Measurements from ENCODE around the gene POC1A. TPM values are rescaled to one million over a fixed set of nuclear protein-coding genes. Genes with fewer than 3 reads are reported as not detected.

POC1A gene
- total and polyA plus RNA-seq, 10 of the 15 experiments (the other 5 are each of a cell fraction or from before 2014, with no cell fraction given) = 8.5 to 49.8 (median 23.5) TPM

DNA sequence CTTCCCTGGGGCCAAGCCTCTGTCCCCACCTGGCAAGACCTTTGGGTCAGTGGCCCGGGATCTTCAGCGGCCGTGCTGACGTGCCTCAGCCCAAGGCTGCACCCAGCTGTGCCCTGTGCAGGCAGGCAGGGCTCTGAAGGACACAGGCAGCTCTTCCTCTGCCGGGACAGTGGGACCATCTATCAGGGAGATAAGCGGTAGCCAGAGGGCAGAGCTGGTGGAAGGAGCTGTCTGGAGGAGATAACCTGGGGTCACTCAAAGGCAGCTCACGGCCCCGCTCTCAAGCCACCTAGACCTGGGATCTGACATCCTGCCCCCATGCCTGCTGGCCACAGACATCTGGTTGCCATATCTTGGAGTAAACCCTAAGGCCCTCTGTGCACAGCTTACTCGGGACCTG is 125.2 kb downstream of the POC1A start:
- RAD21 ChIA-PET (ENCODE audit: unreplicated experiment) = interaction anchor here (1.0 to 1.5 kb wide), 3 partner anchors 25 to 28 kb away, joined by 3 to 8 read pairs (median 4); no protein-coding TSS in a partner anchor
- intact Hi-C loops (cut with micrococcal nuclease; ENCODE audit: unreplicated experiment) (no loop called here), in situ Hi-C loops (cut with MboI) (no loop called here)
- no peaks in the 10 kb centered on the region; the same call in 2 of the 3 replicates for H3K9me3 ChIP-seq (replicated peaks; ENCODE audit: control insufficient read depth, insufficient read depth, low read length)
- ATAC-seq (no peak), DNase-seq (ENCODE audit: low read depth, low spot score) (no peak), FAIRE-seq (no peak)
- no peaks in the 10 kb centered on the region for H4K20me1 ChIP-seq (ENCODE audit: control insufficient read depth, insufficient read depth)
- no peak overlapping the region for H2AFZ ChIP-seq (ENCODE audit: control insufficient read depth, low read depth, low read length)
- H3K9ac ChIP-seq (ENCODE audit: control insufficient read depth, insufficient read depth, low read length) = no peak overlapping the region
- SMC1A ChIA-PET (ENCODE audit: uncharacterized antibody, unreplicated experiment) = interaction anchor here (0.8 to 1.5 kb wide), 2 partner anchors 24 to 25 kb away, joined by 4 to 6 read pairs; no protein-coding TSS in a partner anchor
- no TSS peak for BruUV-seq (replicated peaks)
- no peaks in the 10 kb centered on the region for H3K27me3 ChIP-seq (replicated peaks in 1 of 2; ENCODE audit: control insufficient read depth in 2 of 2, insufficient read depth in 2 of 2, low read length in 1 of 2)
- no peaks in the 10 kb centered on the region for H3K36me3 ChIP-seq (ENCODE audit: control insufficient read depth in 2 of 2, insufficient read depth in 2 of 2, low read length in 1 of 2)
- H3K4me1 ChIP-seq (ENCODE audit: control insufficient read depth, insufficient read depth, low read length) = peaks cover 9% of the 10 kb centered on the region
- POLR2A ChIA-PET = interaction anchor here (1.1 kb wide), 1 partner anchor 24 kb away, joined by 3 read pairs; no protein-coding TSS in a partner anchor
- CTCF ChIA-PET = interaction anchor here (0.8 to 1.3 kb wide), 3 partner anchors 23 to 25 kb away, joined by 3 read pairs; no protein-coding TSS in a partner anchor
- 64% methylated on average over 9 of the region's 9 CpGs for WGBS (ENCODE audit: insufficient coverage, insufficient replicate concordance, low lambda C conversion rate, missing lambda C conversion rate)
- H3K4me3 ChIP-seq = no peak overlapping the region
- H3K4me2 ChIP-seq (ENCODE audit: control insufficient read depth, insufficient read depth) = no peak overlapping the region
- H3K27ac ChIP-seq (ENCODE audit: control insufficient read depth, insufficient read depth) = no peak overlapping the region
- no peaks in the 10 kb centered on the region for H3K79me2 ChIP-seq (ENCODE audit: control insufficient read depth, insufficient read depth, low read length)
- TF ChIP-seq CEBPB (IDR thresholded peaks at IDR 0.05; ENCODE audit: borderline replicate concordance in 1 of 2, low read depth in 2 of 2, low read length in 2 of 2) = no peak
- TF ChIP-seq, protein P1, sequence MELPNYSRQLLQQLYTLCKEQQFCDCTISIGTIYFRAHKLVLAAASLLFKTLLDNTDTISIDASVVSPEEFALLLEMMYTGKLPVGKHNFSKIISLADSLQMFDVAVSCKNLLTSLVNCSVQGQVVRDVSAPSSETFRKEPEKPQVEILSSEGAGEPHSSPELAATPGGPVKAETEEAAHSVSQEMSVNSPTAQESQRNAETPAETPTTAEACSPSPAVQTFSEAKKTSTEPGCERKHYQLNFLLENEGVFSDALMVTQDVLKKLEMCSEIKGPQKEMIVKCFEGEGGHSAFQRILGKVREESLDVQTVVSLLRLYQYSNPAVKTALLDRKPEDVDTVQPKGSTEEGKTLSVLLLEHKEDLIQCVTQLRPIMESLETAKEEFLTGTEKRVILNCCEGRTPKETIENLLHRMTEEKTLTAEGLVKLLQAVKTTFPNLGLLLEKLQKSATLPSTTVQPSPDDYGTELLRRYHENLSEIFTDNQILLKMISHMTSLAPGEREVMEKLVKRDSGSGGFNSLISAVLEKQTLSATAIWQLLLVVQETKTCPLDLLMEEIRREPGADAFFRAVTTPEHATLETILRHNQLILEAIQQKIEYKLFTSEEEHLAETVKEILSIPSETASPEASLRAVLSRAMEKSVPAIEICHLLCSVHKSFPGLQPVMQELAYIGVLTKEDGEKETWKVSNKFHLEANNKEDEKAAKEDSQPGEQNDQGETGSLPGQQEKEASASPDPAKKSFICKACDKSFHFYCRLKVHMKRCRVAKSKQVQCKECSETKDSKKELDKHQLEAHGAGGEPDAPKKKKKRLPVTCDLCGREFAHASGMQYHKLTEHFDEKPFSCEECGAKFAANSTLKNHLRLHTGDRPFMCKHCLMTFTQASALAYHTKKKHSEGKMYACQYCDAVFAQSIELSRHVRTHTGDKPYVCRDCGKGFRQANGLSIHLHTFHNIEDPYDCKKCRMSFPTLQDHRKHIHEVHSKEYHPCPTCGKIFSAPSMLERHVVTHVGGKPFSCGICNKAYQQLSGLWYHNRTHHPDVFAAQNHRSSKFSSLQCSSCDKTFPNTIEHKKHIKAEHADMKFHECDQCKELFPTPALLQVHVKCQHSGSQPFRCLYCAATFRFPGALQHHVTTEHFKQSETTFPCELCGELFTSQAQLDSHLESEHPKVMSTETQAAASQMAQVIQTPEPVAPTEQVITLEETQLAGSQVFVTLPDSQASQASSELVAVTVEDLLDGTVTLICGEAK (IDR thresholded peaks at IDR 0.05; ENCODE audit: borderline replicate concordance) = no peak
- TF ChIP-seq IRF4 (IDR thresholded peaks at IDR 0.05; ENCODE audit: low read depth, low read length) = no peak
- no peak for TF ChIP-seq JUND (IDR thresholded peaks at IDR 0.05; ENCODE audit: low read depth, low read length)
- TF ChIP-seq GABPA (IDR thresholded peaks at IDR 0.05; ENCODE audit: low read depth) = no peak
- no peak for TF ChIP-seq NBN (IDR thresholded peaks at IDR 0.05)
- no peak for TF ChIP-seq SREBF2 (IDR thresholded peaks at IDR 0.05; ENCODE audit: low read length)
- TF ChIP-seq NFYB (IDR thresholded peaks at IDR 0.05; ENCODE audit: insufficient read depth, low read depth, low read length) = no peak
- TF ChIP-seq, protein P2, sequence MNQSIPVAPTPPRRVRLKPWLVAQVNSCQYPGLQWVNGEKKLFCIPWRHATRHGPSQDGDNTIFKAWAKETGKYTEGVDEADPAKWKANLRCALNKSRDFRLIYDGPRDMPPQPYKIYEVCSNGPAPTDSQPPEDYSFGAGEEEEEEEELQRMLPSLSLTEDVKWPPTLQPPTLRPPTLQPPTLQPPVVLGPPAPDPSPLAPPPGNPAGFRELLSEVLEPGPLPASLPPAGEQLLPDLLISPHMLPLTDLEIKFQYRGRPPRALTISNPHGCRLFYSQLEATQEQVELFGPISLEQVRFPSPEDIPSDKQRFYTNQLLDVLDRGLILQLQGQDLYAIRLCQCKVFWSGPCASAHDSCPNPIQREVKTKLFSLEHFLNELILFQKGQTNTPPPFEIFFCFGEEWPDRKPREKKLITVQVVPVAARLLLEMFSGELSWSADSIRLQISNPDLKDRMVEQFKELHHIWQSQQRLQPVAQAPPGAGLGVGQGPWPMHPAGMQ (IDR thresholded peaks at IDR 0.05; ENCODE audit: borderline replicate concordance) = no peak
- TF ChIP-seq, protein P3, sequence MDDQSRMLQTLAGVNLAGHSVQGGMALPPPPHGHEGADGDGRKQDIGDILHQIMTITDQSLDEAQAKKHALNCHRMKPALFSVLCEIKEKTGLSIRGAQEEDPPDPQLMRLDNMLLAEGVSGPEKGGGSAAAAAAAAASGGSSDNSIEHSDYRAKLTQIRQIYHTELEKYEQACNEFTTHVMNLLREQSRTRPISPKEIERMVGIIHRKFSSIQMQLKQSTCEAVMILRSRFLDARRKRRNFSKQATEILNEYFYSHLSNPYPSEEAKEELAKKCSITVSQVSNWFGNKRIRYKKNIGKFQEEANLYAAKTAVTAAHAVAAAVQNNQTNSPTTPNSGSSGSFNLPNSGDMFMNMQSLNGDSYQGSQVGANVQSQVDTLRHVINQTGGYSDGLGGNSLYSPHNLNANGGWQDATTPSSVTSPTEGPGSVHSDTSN (IDR thresholded peaks at IDR 0.05; ENCODE audit: insufficient replicate concordance, low read depth, low read length) = no peak
- no peak for TF ChIP-seq MEF2A (IDR thresholded peaks at IDR 0.05; ENCODE audit: insufficient read depth, low read depth, low read length)
- no peak for TF ChIP-seq SREBF1 (IDR thresholded peaks at IDR 0.05; ENCODE audit: low read length)
- TF ChIP-seq ZNF622 (IDR thresholded peaks at IDR 0.05) = no peak
- no peak for TF ChIP-seq EGR1 (IDR thresholded peaks at IDR 0.05; ENCODE audit: borderline replicate concordance in 1 of 2, low read depth in 2 of 2, low read length in 2 of 2)
- TF ChIP-seq CREB1 (IDR thresholded peaks at IDR 0.05; ENCODE audit: low read depth) = no peak
- no peak for TF ChIP-seq MXI1 (IDR thresholded peaks at IDR 0.05; ENCODE audit: low read depth, low read length)

Data from GM12878 (cell line).